Tibial nerve (tissue), 4 donors: ENCODE measurements around the gene SNRPD2. TPM values are rescaled to one million over a fixed set of nuclear protein-coding genes. Genes with fewer than 3 reads are reported as not detected.

Experiments
- DNase-seq, 2 donors: peaks; one replicate each; pipeline ENCODE4 v3.0.0-alpha.2; 2019; ENCODE audit warnings: low spot score in 2 of 2
- H3K27ac ChIP-seq, 4 donors: fragments of 200-600 bp; sonication (generic) in 3 of 4; one replicate each; pipeline ENCODE4 v1.5.1; 2017 to 2019; ENCODE audit warnings: mild to moderate bottlenecking in 1 of 4
- H3K27me3 ChIP-seq, 2 donors: fragments of 200-600 bp; sonication (generic) in 1 of 2; one replicate each; pipeline versions ENCODE4 v1.5.1 to v1.6.0; 2017 to 2019
- H3K36me3 ChIP-seq, 3 donors: fragments of 200-600 bp; sonication (generic); one replicate each; pipeline ENCODE4 v1.5.1; 2018 to 2019
- H3K4me1 ChIP-seq, 4 donors: fragments of 200-600 bp; sonication (generic) in 3 of 4; one replicate each; pipeline ENCODE4 v1.5.1; 2017 to 2019
- H3K4me3 ChIP-seq, 4 donors: fragments of 200-600 bp; sonication (generic) in 3 of 4; one replicate each; pipeline ENCODE4 v1.5.1; 2017 to 2019; ENCODE audit warnings: mild to moderate bottlenecking in 1 of 4, moderate library complexity in 1 of 4
- H3K9me3 ChIP-seq, 4 donors: fragments of 200-600 bp; sonication (generic) in 3 of 4; one replicate each; pipeline ENCODE4 v1.5.1; 2017 to 2019
- CTCF ChIP-seq, 5 experiments: fragments of 200-600 bp in 3 of 5; fragments of 450-650 bp in 2 of 5; sonication (generic) in 3 of 5; IDR thresholded peaks; one replicate each; pipeline ENCODE4 v1.5.1; 2016 to 2019; ENCODE audit warnings: antibody characterized with exemption in 5 of 5, mild to moderate bottlenecking in 3 of 5, moderate library complexity in 2 of 5
- EP300 ChIP-seq, 2 donors: sonication (generic); formaldehyde crosslinking; IDR thresholded peaks; one replicate each; pipeline ENCODE4 v1.6.1; 2017; ENCODE audit warnings: antibody characterized with exemption in 2 of 2, mild to moderate bottlenecking in 1 of 2
- POLR2A ChIP-seq, 2 donors: fragments of 450-650 bp; IDR thresholded peaks; one replicate each; pipeline ENCODE4 v1.6.1; 2017; ENCODE audit warnings: antibody characterized with exemption in 2 of 2, mild to moderate bottlenecking in 2 of 2, moderate library complexity in 2 of 2
- WGBS, 2 donors: methylation state at CpG; one replicate each; pipeline ENCODE4 v1.1.5; 2018; 5-methylcytosine and 5-hydroxymethylcytosine counted together
- total RNA-seq, 4 donors: library from RNA; depleted of rRNA; stranded (reverse); fragments of >200 nt; gene quantifications; one replicate each; pipeline ENCODE4 v1.1.0, GENCODE V29; 2016

The SNRPD2 gene
- total RNA-seq, 4 donors from 2014 or later, result 125 to 151 (median 137) TPM

- peak in 1 of 2 donors; percentile 35 for DNase-seq
- 2% methylated on average over 24 of the region's 24 CpGs for WGBS, 2 donors
- Histone ChIP-seq H3K4me3 (peak overlapping the region; percentile 52 to 75 (median 62)), H3K9me3 (no peaks in the 10 kb centered on the region), H3K27ac (peak overlapping the region; percentile 89 to 94 (median 94)), H3K4me1 (peaks cover 0 to 37% (median 12%) of the 10 kb centered on the region in 4 donors), H3K27me3 (no peaks in the 10 kb centered on the region), H3K36me3 (peaks cover 0 to 30% (median 7%) of the 10 kb centered on the region in 3 donors)
- TF ChIP-seq EP300 (IDR thresholded peaks at IDR 0.05), result no peak
- no peak for TF ChIP-seq POLR2A (IDR thresholded peaks at IDR 0.05)
- no peak for TF ChIP-seq CTCF (IDR thresholded peaks at IDR 0.05)
Observed at GRCh38 chr19:45716359-45717130, 24.8 kb upstream of the SNRPD2 start.

- H3K27ac ChIP-seq, result peak overlapping the region in 1 of 4 donors; percentile 47
Observed at GRCh38 chr19:45715139-45715538, 23.4 kb upstream of the SNRPD2 start.

GRCh38 chr19:45713141-45713540, 21.4 kb upstream of the SNRPD2 start:
- Histone ChIP-seq H3K36me3 (peaks cover 0 to 29% (median 7%) of the 10 kb centered on the region in 3 donors), H3K27ac (peak overlapping the region in 1 of 4 donors; percentile 44), H3K9me3 (no peaks in the 10 kb centered on the region), H3K27me3 (no peaks in the 10 kb centered on the region), H3K4me1 (peaks cover 0 to 37% (median 12%) of the 10 kb centered on the region in 4 donors), H3K4me3 (no peak overlapping the region)
- 81 to 90% methylated on average over 8 to 11 of the region's 15 CpGs for WGBS, 2 donors
- TF ChIP-seq CTCF (IDR thresholded peaks at IDR 0.05) (no peak), EP300 (IDR thresholded peaks at IDR 0.05) (no peak), POLR2A (IDR thresholded peaks at IDR 0.05) (no peak)
- no peak for DNase-seq

More at GRCh38 chr19:45715139-45715538, 23.4 kb upstream of the SNRPD2 start:
- H3K9me3 ChIP-seq, result no peaks in the 10 kb centered on the region
- TF ChIP-seq CTCF (IDR thresholded peaks at IDR 0.05) (no peak), POLR2A (IDR thresholded peaks at IDR 0.05) (no peak), EP300 (IDR thresholded peaks at IDR 0.05) (no peak)
- H3K4me1 ChIP-seq, result peaks cover 0 to 43% (median 16%) of the 10 kb centered on the region in 4 donors
- no peaks in the 10 kb centered on the region for H3K27me3 ChIP-seq
- no peak for DNase-seq
- H3K36me3 ChIP-seq, result peaks cover 0 to 31% (median 7%) of the 10 kb centered on the region in 3 donors
- no peak overlapping the region for H3K4me3 ChIP-seq
- WGBS, 2 donors, result 85 to 87% methylated on average over 3 of the region's 3 CpGs

GRCh38 chr19:45712699-45713067, 20.9 kb upstream of the SNRPD2 start:
- no peak for DNase-seq
- TF ChIP-seq EP300 (IDR thresholded peaks at IDR 0.05) (no peak), CTCF (IDR thresholded peaks at IDR 0.05) (no peak), POLR2A (IDR thresholded peaks at IDR 0.05) (no peak)
- Histone ChIP-seq H3K27me3 (no peaks in the 10 kb centered on the region), H3K36me3 (peaks cover 0 to 31% (median 7%) of the 10 kb centered on the region in 3 donors), H3K27ac (peak overlapping the region in 1 of 4 donors; percentile 44), H3K4me3 (no peak overlapping the region), H3K9me3 (no peaks in the 10 kb centered on the region), H3K4me1 (peaks cover 0 to 33% (median 8%) of the 10 kb centered on the region in 4 donors)
- 85 to 94% methylated on average over 6 to 17 of the region's 25 CpGs for WGBS, 2 donors
